ENCODE data around the gene CUX1. TPM values are rescaled to one million over a fixed set of nuclear protein-coding genes. Genes with fewer than 3 reads are reported as not detected.
A peak's percentile ranks its signal among the peaks of the same experiment; 100 is the strongest.

Gene CUX1
- total and polyA plus RNA-seq, 2 donors: 59.7 to 63.5 TPM

GRCh38 chr7:101899616-101900015 is 82.2 kb downstream of the CUX1 start:
- no peak for DNase-seq (ENCODE audit: extremely low spot score)
- Histone ChIP-seq H3K4me3 (ENCODE audit: low read depth, low read length) (no peak overlapping the region), H3K36me3 (ENCODE audit: insufficient read depth) (no peaks in the 10 kb centered on the region), H3K27ac (ENCODE audit: low read depth) (no peak overlapping the region), H3K4me1 (ENCODE audit: insufficient read depth) (no peaks in the 10 kb centered on the region)
- 73% methylated on average over 7 of the region's 7 CpGs for whole genome bisulfite sequencing

- no peak for DNase-seq (ENCODE audit: extremely low spot score)
- no peak overlapping the region for H3K27ac ChIP-seq (ENCODE audit: low read depth)
- H3K4me1 ChIP-seq (ENCODE audit: insufficient read depth): no peaks in the 10 kb centered on the region
- H3K4me3 ChIP-seq (ENCODE audit: low read depth, low read length): no peak overlapping the region
- no peaks in the 10 kb centered on the region for H3K36me3 ChIP-seq (ENCODE audit: insufficient read depth)
- WGBS: 75% methylated on average over 18 of the region's 18 CpGs
These were observed 82.7 kb downstream of the CUX1 start for GRCh38 chr7:101900103-101900502.

- WGBS: 53% methylated on average over 20 of the region's 20 CpGs
- no peak overlapping the region for H3K27ac ChIP-seq (ENCODE audit: low read depth)
- no peak for DNase-seq (ENCODE audit: extremely low spot score)
- H3K4me3 ChIP-seq (ENCODE audit: low read depth, low read length): no peak overlapping the region
- no peaks in the 10 kb centered on the region for H3K4me1 ChIP-seq (ENCODE audit: insufficient read depth)
- no peaks in the 10 kb centered on the region for H3K36me3 ChIP-seq (ENCODE audit: insufficient read depth)
These were observed 84.5 kb downstream of the CUX1 start for GRCh38 chr7:101901661-101902491.

- WGBS: 87% methylated on average over 18 of the region's 18 CpGs
- Histone ChIP-seq H3K27ac (ENCODE audit: low read depth) (no peak overlapping the region), H3K4me1 (ENCODE audit: insufficient read depth) (no peaks in the 10 kb centered on the region), H3K4me3 (ENCODE audit: low read depth, low read length) (no peak overlapping the region), H3K36me3 (ENCODE audit: insufficient read depth) (no peaks in the 10 kb centered on the region)
- no peak for DNase-seq (ENCODE audit: extremely low spot score)
These were observed 85.5 kb downstream of the CUX1 start for GRCh38 chr7:101902680-101903514.

GRCh38 chr7:101903515-101903868 is 86.1 kb downstream of the CUX1 start:
- H3K4me1 ChIP-seq (ENCODE audit: insufficient read depth): no peaks in the 10 kb centered on the region
- no peak overlapping the region for H3K4me3 ChIP-seq (ENCODE audit: low read depth, low read length)
- no peaks in the 10 kb centered on the region for H3K36me3 ChIP-seq (ENCODE audit: insufficient read depth)
- no peak overlapping the region for H3K27ac ChIP-seq (ENCODE audit: low read depth)
- 93% methylated on average over 13 of the region's 13 CpGs for WGBS
- no peak for DNase-seq (ENCODE audit: extremely low spot score)

GRCh38 chr7:101904019-101904418 is 86.6 kb downstream of the CUX1 start:
- Histone ChIP-seq H3K36me3 (ENCODE audit: insufficient read depth) (no peaks in the 10 kb centered on the region), H3K27ac (ENCODE audit: low read depth) (no peak overlapping the region), H3K4me1 (ENCODE audit: insufficient read depth) (no peaks in the 10 kb centered on the region), H3K4me3 (ENCODE audit: low read depth, low read length) (no peak overlapping the region)
- no peak for DNase-seq (ENCODE audit: extremely low spot score)
- WGBS: 94% methylated on average over 10 of the region's 10 CpGs

GRCh38 chr7:101905203-101905865 is 87.9 kb downstream of the CUX1 start:
- no peaks in the 10 kb centered on the region for H3K36me3 ChIP-seq (ENCODE audit: insufficient read depth)
- H3K27ac ChIP-seq (ENCODE audit: low read depth): no peak overlapping the region
- H3K4me1 ChIP-seq (ENCODE audit: insufficient read depth): no peaks in the 10 kb centered on the region
- H3K4me3 ChIP-seq (ENCODE audit: low read depth, low read length): no peak overlapping the region
- WGBS: 85% methylated on average over 17 of the region's 17 CpGs
- no peak for DNase-seq (ENCODE audit: extremely low spot score)

GRCh38 chr7:101906291-101907240 is 89.1 kb downstream of the CUX1 start:
- Histone ChIP-seq H3K4me3 (ENCODE audit: low read depth, low read length) (no peak overlapping the region), H3K36me3 (ENCODE audit: insufficient read depth) (no peaks in the 10 kb centered on the region), H3K27ac (ENCODE audit: low read depth) (no peak overlapping the region), H3K4me1 (ENCODE audit: insufficient read depth) (no peaks in the 10 kb centered on the region)
- 94% methylated on average over 18 of the region's 18 CpGs for WGBS
- no peak for DNase-seq (ENCODE audit: extremely low spot score)

- 87% methylated on average over 17 of the region's 17 CpGs for WGBS
- H3K36me3 ChIP-seq (ENCODE audit: insufficient read depth): no peaks in the 10 kb centered on the region
- no peak for DNase-seq (ENCODE audit: extremely low spot score)
- no peaks in the 10 kb centered on the region for H3K4me1 ChIP-seq (ENCODE audit: insufficient read depth)
- H3K27ac ChIP-seq (ENCODE audit: low read depth): peak overlapping the region; percentile 70
- H3K4me3 ChIP-seq (ENCODE audit: low read depth, low read length): no peak overlapping the region
These were observed 93.8 kb downstream of the CUX1 start for GRCh38 chr7:101910991-101911799.

GRCh38 chr7:101911800-101912715 is 94.6 kb downstream of the CUX1 start:
- WGBS: 46% methylated on average over 21 of the region's 21 CpGs
- no peak for DNase-seq (ENCODE audit: extremely low spot score)
- Histone ChIP-seq H3K4me1 (ENCODE audit: insufficient read depth) (no peaks in the 10 kb centered on the region), H3K27ac (ENCODE audit: low read depth) (peak overlapping the region; percentile 70), H3K4me3 (ENCODE audit: low read depth, low read length) (no peak overlapping the region), H3K36me3 (ENCODE audit: insufficient read depth) (no peaks in the 10 kb centered on the region)

- WGBS: 31% methylated on average over 12 of the region's 12 CpGs
- Histone ChIP-seq H3K4me3 (ENCODE audit: low read depth, low read length) (no peak overlapping the region), H3K36me3 (ENCODE audit: insufficient read depth) (no peaks in the 10 kb centered on the region), H3K27ac (ENCODE audit: low read depth) (peak overlapping the region; percentile 51), H3K4me1 (ENCODE audit: insufficient read depth) (no peaks in the 10 kb centered on the region)
- no peak for DNase-seq (ENCODE audit: extremely low spot score)
These were observed 95.3 kb downstream of the CUX1 start for GRCh38 chr7:101912716-101913110.

All from urinary bladder (tissue), 4 donors.